GM23248 (cell line): ENCODE measurements around the gene MYPOP.

Experiments
- EZH2 ChIP-seq: fragments of 200-600 bp; sonication (generic); IDR thresholded peaks from 2 replicates; pipeline ENCODE4 v1.6.1; 2018; ENCODE audit warnings: antibody characterized with exemption, mild to moderate bottlenecking; ENCODE audit not compliant: insufficient read depth, poor library complexity, severe bottlenecking
- EZH2phosphoT487 ChIP-seq: fragments of 200-600 bp; sonication (generic); IDR thresholded peaks from 2 replicates; pipeline ENCODE4 v1.6.1; 2018; ENCODE audit warnings: antibody characterized with exemption, moderate library complexity, mild to moderate bottlenecking, low read depth; ENCODE audit not compliant: insufficient read depth

DNA sequence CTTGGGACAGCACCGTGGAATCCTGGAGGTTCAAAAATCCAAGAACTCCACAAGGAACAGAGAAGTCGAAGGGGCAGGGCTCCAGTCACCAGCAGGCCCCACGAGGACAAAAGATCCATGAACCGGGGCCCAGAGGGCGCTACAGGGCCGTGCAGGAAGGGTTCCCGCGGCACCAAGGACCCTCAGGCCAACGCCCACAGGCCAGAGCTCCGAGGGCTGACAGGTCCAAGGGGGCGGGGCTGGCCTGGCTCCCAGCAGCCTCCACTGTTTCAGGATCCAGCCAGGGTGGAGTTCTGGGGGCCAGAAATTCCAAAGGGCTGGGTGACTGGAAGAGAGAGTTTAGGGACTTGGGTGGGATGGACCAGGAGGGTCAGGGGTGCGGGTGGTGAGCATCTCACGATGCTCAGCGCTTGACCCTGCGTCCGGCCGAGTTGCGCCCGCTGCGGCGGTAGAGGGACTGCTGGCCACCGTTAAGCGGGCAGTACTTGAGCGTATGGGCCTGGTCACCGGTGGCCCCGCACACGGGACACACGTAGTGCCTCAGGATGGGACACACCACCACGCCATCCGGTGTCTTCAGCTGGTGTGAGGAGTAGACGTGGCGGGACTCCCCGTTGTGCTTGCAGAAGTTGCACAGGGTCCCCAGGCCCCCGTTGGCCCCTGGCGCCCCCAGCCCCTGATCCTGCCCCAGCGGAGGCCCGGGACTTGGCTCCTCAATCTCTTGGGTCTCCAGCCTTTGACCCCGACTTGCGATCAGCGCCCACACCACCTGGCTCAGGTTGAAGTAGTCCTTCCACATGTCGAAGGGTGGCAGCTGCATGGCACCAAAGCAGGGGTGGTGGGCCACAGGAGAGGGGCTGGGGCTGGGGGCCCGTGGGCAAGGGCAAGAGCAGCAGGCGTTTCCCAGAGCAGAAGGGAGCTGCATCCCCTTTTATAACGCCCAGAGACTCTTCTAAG is 11.7 kb upstream of the MYPOP start, which contains the start of gene NANOS2:
- TF ChIP-seq EZH2phosphoT487 (no peak), EZH2 (no peak)
